ENCODE measurements around the gene ARHGEF33.
A peak's percentile ranks its signal among the peaks of the same experiment; 100 is the strongest.

Gene ARHGEF33

GRCh38 chr2:38960609-38961320 is 71.1 kb downstream of the ARHGEF33 start:
- no peak for DNase-seq

GRCh38 chr2:38966006-38966405 is 76.3 kb downstream of the ARHGEF33 start:
- no peak for DNase-seq

- no peak for DNase-seq
Measured at GRCh38 chr2:38966678-38967077, 77.0 kb downstream of the ARHGEF33 start.

GRCh38 chr2:38968021-38968420 is 78.3 kb downstream of the ARHGEF33 start:
- DNase-seq: no peak

GRCh38 chr2:38971377-38971776 is 81.7 kb downstream of the ARHGEF33 start:
- no peak for DNase-seq

- no peak for DNase-seq
Measured at GRCh38 chr2:38973266-38973665, 83.6 kb downstream of the ARHGEF33 start.

GRCh38 chr2:38975042-38975441 is 85.4 kb downstream of the ARHGEF33 start:
- DNase-seq: no peak

GRCh38 chr2:38977047-38977446 is 87.4 kb downstream of the ARHGEF33 start:
- DNase-seq: no peak

- peak; percentile 84 for DNase-seq
Measured at GRCh38 chr2:38978296-38978903, 88.7 kb downstream of the ARHGEF33 start.

GRCh38 chr2:38978908-38979307 is 89.2 kb downstream of the ARHGEF33 start:
- peak; percentile 25 for DNase-seq

- DNase-seq: peak; percentile 41
Measured at GRCh38 chr2:38981003-38981669, 91.5 kb downstream of the ARHGEF33 start.

- DNase-seq: peak; percentile 22
Measured at GRCh38 chr2:38981670-38982357, 92.1 kb downstream of the ARHGEF33 start.

GRCh38 chr2:38982498-38982897 is 92.8 kb downstream of the ARHGEF33 start:
- DNase-seq: no peak

- DNase-seq: no peak
Measured at GRCh38 chr2:38988716-38989115, 99.0 kb downstream of the ARHGEF33 start.

GRCh38 chr2:38991899-38992298 is 102.2 kb downstream of the ARHGEF33 start:
- DNase-seq: peak; percentile 43

GRCh38 chr2:38997781-38998180 is 108.1 kb downstream of the ARHGEF33 start:
- no peak for DNase-seq

GRCh38 chr2:39000552-39000951 is 110.9 kb downstream of the ARHGEF33 start:
- DNase-seq: no peak

GRCh38 chr2:39007875-39008504 is 118.3 kb downstream of the ARHGEF33 start:
- no peak for DNase-seq

GRCh38 chr2:39008665-39009064 is 119.0 kb downstream of the ARHGEF33 start:
- DNase-seq: no peak

- DNase-seq: no peak
Measured at GRCh38 chr2:39013871-39014270, 124.2 kb downstream of the ARHGEF33 start.

- peak; percentile 15 for DNase-seq
Measured at GRCh38 chr2:39015424-39015823, 125.7 kb downstream of the ARHGEF33 start.

GRCh38 chr2:39017334-39017733 is 127.7 kb downstream of the ARHGEF33 start:
- DNase-seq: no peak

GRCh38 chr2:39018638-39019037 is 129.0 kb downstream of the ARHGEF33 start:
- no peak for DNase-seq
